Gastroesophageal sphincter (tissue), 4 donors: ENCODE measurements around the gene C16orf92. TPM values are rescaled to one million over a fixed set of nuclear protein-coding genes. Genes with fewer than 3 reads are reported as not detected.

Experiments
- ATAC-seq: fragments of 150-250 bp; one replicate; pipeline ENCODE4 v1.9.1; 2016; ENCODE audit warnings: mild to moderate bottlenecking, moderate library complexity
- H3K27ac ChIP-seq, 4 donors: fragments of 200-600 bp; sonication (generic) in 3 of 4; 1 replicate in 3 of 4; 2 replicates in 1 of 4; pipeline ENCODE4 v1.5.1; 2016 to 2019
- H3K27me3 ChIP-seq: fragments of 200-600 bp; sonication (generic); one replicate; pipeline ENCODE4 v1.5.1; 2019
- H3K36me3 ChIP-seq, 2 donors: fragments of 200-600 bp; sonication (generic); one replicate each; pipeline ENCODE4 v1.5.1; 2019; ENCODE audit warnings: control low read depth in 1 of 2
- H3K4me1 ChIP-seq, 3 donors: fragments of 200-600 bp; sonication (generic); 1 replicate in 2 of 3; 2 replicates in 1 of 3; pipeline ENCODE4 v1.5.1; 2016 to 2019; ENCODE audit warnings: control low read depth in 2 of 3
- H3K4me3 ChIP-seq, 2 donors: fragments of 200-600 bp; sonication (generic); one replicate each; pipeline ENCODE4 v1.5.1; 2019; ENCODE audit warnings: mild to moderate bottlenecking in 1 of 2, moderate library complexity in 1 of 2
- H3K9me3 ChIP-seq, 3 donors: fragments of 200-600 bp; sonication (generic); one replicate each; pipeline ENCODE4 v1.5.1; 2017 to 2019; ENCODE audit warnings: control low read depth in 2 of 3
- EP300 ChIP-seq: sonication (generic); formaldehyde crosslinking; IDR thresholded peaks from one replicate; pipeline ENCODE4 v1.6.1; 2017; ENCODE audit warnings: antibody characterized with exemption, mild to moderate bottlenecking
- POLR2A ChIP-seq, 2 donors: fragments of 450-650 bp; IDR thresholded peaks; one replicate each; pipeline ENCODE4 v1.6.1; 2017; ENCODE audit warnings: antibody characterized with exemption in 2 of 2, mild to moderate bottlenecking in 2 of 2, moderate library complexity in 1 of 2
- POLR2AphosphoS5 ChIP-seq: sonication (generic); formaldehyde crosslinking; IDR thresholded peaks from one replicate; pipeline ENCODE4 v1.6.1; 2017; ENCODE audit warnings: antibody characterized with exemption
- WGBS, 2 donors: methylation state at CpG; one replicate each; pipeline ENCODE4 v1.1.5; 2018; ENCODE audit warnings: low coverage in 1 of 2; 5-methylcytosine and 5-hydroxymethylcytosine counted together
- total RNA-seq, 4 donors: library from RNA; depleted of rRNA; stranded (reverse); fragments of >200 nt; gene quantifications; one replicate each; pipeline ENCODE4 v1.1.0, GENCODE V29; 2016
- TF ChIP-seq, protein P1 (sequence below), 4 experiments: fragments of 200-600 bp in 2 of 4; fragments of 450-650 bp in 2 of 4; sonication (generic) in 1 of 4; IDR thresholded peaks; one replicate each; pipeline ENCODE4 v1.5.1; 2017 to 2019; ENCODE audit warnings: antibody characterized with exemption in 4 of 4, mild to moderate bottlenecking in 2 of 4, moderate library complexity in 2 of 4

The C16orf92 gene
- total RNA-seq, 4 donors from 2014 or later = not detected

DNA sequence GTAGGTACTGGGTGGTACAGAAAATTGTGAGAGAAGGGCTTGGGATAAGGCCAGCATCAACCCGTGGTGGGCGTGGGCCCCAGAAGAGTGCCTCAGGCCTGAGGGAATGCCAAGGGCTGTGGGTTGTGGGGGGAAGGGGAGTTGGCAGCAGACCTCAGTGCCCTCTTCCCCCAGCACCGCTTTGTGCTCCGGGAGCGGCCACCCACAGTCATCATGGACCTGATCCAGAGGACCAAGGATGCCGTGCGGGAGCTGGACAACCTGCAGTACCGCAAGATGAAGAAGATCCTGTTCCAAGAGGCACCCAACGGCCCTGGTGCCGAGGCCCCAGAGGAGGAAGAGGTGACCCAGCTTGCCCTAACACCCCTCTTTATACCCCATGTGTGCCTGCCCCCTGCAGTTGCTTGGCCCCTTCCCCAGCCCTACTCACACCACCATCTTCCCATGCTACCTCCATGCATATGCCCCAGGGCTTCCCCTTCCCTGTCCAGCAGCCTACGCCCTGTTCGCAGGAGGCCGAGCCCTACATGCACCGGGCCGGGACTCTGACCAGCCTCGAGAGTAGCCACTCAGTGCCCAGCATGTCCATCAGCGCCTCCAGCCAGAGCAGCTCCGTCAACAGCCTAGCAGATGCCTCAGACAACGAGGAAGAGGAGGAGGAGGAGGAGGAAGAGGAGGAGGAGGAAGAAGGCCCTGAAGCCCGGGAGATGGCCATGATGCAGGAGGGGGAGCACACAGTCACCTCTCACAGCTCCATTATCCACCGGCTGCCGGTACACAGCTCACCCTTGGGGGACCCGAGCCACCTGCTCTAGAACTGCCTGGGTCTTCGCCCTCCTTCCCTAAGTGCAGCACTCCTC lies 40.2 kb upstream of the C16orf92 start:
- no peaks in the 10 kb centered on the region for H3K9me3 ChIP-seq
- TF ChIP-seq POLR2A (IDR thresholded peaks at IDR 0.05) = no peak
- TF ChIP-seq EP300 = no peak
- TF ChIP-seq, protein P1, sequence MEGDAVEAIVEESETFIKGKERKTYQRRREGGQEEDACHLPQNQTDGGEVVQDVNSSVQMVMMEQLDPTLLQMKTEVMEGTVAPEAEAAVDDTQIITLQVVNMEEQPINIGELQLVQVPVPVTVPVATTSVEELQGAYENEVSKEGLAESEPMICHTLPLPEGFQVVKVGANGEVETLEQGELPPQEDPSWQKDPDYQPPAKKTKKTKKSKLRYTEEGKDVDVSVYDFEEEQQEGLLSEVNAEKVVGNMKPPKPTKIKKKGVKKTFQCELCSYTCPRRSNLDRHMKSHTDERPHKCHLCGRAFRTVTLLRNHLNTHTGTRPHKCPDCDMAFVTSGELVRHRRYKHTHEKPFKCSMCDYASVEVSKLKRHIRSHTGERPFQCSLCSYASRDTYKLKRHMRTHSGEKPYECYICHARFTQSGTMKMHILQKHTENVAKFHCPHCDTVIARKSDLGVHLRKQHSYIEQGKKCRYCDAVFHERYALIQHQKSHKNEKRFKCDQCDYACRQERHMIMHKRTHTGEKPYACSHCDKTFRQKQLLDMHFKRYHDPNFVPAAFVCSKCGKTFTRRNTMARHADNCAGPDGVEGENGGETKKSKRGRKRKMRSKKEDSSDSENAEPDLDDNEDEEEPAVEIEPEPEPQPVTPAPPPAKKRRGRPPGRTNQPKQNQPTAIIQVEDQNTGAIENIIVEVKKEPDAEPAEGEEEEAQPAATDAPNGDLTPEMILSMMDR (IDR thresholded peaks at IDR 0.05) = no peak
- TF ChIP-seq POLR2AphosphoS5 = no peak
- ATAC-seq = no peak
- no peaks in the 10 kb centered on the region for H3K27me3 ChIP-seq
- 59 to 83% methylated on average over 6 to 8 of the region's 24 CpGs for whole genome bisulfite sequencing, 2 donors
- no peak overlapping the region for H3K4me3 ChIP-seq
- no peak overlapping the region for H3K27ac ChIP-seq
- peaks cover 0 to 9% (median 4%) of the 10 kb centered on the region in 3 donors for H3K4me1 ChIP-seq
- H3K36me3 ChIP-seq = peaks cover 0 to 100% of the 10 kb centered on the region in 2 donors

DNA sequence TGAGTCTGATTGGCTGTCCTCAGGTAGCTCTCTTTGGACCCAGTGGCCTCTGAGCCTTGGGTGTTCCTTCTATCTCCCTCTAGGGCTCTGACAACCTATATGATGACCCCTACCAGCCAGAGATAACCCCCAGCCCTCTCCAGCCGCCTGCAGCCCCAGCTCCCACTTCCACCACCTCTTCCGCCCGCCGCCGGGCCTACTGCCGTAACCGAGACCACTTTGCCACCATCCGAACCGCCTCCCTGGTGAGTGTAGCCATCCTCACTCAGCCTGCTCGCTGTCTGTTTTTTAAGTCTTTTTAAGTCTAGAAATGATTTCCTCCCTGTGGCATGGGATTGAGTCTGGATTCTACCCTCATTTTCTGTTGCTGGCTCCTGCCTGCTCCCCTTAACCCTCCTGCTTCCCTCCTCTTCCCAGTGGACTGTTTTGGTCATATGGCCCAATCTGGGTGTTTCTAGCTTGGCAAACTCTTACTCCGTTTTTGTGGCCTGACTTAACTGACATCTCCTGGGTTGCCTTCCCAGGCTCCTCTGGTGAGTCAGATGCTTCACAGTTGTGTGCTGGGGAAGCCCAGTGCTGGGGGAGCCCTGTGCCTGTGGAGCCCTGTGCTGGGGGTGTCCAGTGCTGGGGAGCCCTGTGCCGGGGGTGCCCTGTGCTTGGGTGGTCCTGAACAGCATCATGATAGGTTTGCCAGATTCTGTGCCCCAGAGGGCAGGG lies 39.4 kb upstream of the C16orf92 start:
- Histone ChIP-seq H3K27me3 (no peaks in the 10 kb centered on the region), H3K9me3 (no peaks in the 10 kb centered on the region), H3K36me3 (peaks cover 0 to 100% of the 10 kb centered on the region in 2 donors), H3K4me3 (no peak overlapping the region), H3K4me1 (peaks cover 0 to 2% (median 0%) of the 10 kb centered on the region in 3 donors), H3K27ac (no peak overlapping the region)
- TF ChIP-seq EP300 = no peak
- TF ChIP-seq, protein P1 (IDR thresholded peaks at IDR 0.05) = no peak
- TF ChIP-seq POLR2A (IDR thresholded peaks at IDR 0.05) = no peak
- no peak for TF ChIP-seq POLR2AphosphoS5
- 79 to 90% methylated on average over 9 to 11 of the region's 12 CpGs for WGBS, 2 donors
- no peak for ATAC-seq

- Histone ChIP-seq H3K9me3 (no peaks in the 10 kb centered on the region), H3K27me3 (no peaks in the 10 kb centered on the region), H3K4me1 (no peaks in the 10 kb centered on the region), H3K36me3 (peaks cover 0 to 100% of the 10 kb centered on the region in 2 donors), H3K27ac (no peak overlapping the region), H3K4me3 (no peak overlapping the region)
- TF ChIP-seq POLR2A (IDR thresholded peaks at IDR 0.05) (no peak), POLR2AphosphoS5 (no peak), EP300 (no peak)
- TF ChIP-seq, protein P1 (IDR thresholded peaks at IDR 0.05) = no peak
- ATAC-seq = no peak
- WGBS, 2 donors = 65 to 81% methylated on average over 2 to 5 of the region's 6 CpGs
Measured at GRCh38 chr16:29984137-29984763, 38.7 kb upstream of the C16orf92 start.

DNA sequence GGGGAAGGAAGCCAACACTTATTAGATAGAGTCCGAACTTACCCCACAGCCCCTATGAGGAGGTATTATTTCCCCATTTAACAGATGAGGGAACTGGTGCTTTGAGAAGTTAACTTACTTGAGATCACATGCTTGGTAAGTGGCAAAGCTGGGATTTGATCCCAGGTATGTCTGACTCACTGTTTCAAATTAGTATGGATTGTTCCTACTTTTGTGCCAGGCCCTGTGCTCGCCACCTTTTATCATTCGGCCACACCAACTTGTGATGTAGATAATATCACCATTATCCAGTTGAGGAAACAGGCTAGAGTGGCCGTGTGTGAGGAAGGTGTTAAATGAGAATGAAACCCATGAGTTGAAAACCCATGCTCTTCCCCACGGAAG lies 38.2 kb upstream of the C16orf92 start:
- Histone ChIP-seq H3K36me3 (peaks cover 0 to 100% of the 10 kb centered on the region in 2 donors), H3K27me3 (no peaks in the 10 kb centered on the region), H3K27ac (no peak overlapping the region), H3K4me3 (no peak overlapping the region), H3K4me1 (no peaks in the 10 kb centered on the region), H3K9me3 (no peaks in the 10 kb centered on the region)
- 80 to 88% methylated on average over 3 to 4 of the region's 5 CpGs for WGBS, 2 donors
- ATAC-seq = no peak
- no peak for TF ChIP-seq POLR2A (IDR thresholded peaks at IDR 0.05)
- no peak for TF ChIP-seq POLR2AphosphoS5
- TF ChIP-seq EP300 = no peak
- TF ChIP-seq, protein P1 (IDR thresholded peaks at IDR 0.05) = no peak
